Right ventricle myocardium inferior (tissue), 1 donor: ENCODE measurements around the gene CSNK1A1L. TPM values are rescaled to one million over a fixed set of nuclear protein-coding genes. Genes with fewer than 3 reads are reported as not detected.

Experiments
- ATAC-seq: fragments of 200-7000 bp; cut with Tn5 transposase; one replicate; pipeline ENCODE4 v1.9.1; 2020; ENCODE audit warnings: mild to moderate bottlenecking, moderate library complexity
- DNase-seq: peaks from one replicate; pipeline ENCODE4 v3.0.0; 2021; ENCODE audit errors: missing footprints
- intact Hi-C: fragments of 100-400 bp; cut with DNase I; formaldehyde crosslinking; loops from one replicate; pipeline ENCODE4 v1.11.0; 2022
- long read RNA-seq: library from polyadenylated mRNA; unstranded; transcript quantifications from one replicate; pipeline ENCODE4 v2.0.0, GENCODE V29; 2021
- total RNA-seq: library from RNA; stranded (reverse); fragmentation: NEBNext Ultra II Directional; extraction: Animal tissue kit (Norgen Biotek cat#: 25700); gene quantifications from one replicate; pipeline ENCODE4 v1.2.1, GENCODE V29; 2021
- donor health status: DM: no; HTN: yes; CAD: no; lungs with severe emphysema.

Gene CSNK1A1L
- not detected for total RNA-seq
- long read RNA-seq: 0 reads

DNA sequence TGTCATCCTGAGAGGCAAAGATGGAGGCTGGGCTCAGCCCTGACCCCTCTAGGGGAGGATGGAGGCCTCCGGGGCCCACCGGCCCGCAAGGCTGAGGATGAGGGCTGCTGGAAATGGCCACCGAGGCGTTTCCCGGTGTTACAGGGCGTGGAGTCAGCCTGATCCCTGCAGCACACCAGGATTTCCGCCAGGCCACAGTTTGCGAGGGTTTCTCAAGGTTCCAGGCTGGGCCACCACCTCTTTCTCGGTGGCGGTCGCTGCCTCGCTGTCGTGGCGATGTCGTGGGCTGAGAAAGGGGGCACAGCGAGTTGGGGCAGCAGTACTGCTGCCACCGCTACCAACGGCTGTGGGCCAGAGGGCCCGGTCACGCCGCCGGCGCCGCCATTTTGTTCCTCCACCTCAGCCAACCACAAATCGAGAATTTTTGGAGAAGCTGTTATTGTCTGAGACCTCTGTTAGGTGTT lies at the start of gene CSNK1A1L:
TSS of gene CSNK1A1L (minus strand) at position 414 of the 464 bp plus-strand sequence. CDS start at position 6, 408 bp downstream.
- intact Hi-C loops: no loop called here
- ATAC-seq (no peak), DNase-seq (no peak)

DNA sequence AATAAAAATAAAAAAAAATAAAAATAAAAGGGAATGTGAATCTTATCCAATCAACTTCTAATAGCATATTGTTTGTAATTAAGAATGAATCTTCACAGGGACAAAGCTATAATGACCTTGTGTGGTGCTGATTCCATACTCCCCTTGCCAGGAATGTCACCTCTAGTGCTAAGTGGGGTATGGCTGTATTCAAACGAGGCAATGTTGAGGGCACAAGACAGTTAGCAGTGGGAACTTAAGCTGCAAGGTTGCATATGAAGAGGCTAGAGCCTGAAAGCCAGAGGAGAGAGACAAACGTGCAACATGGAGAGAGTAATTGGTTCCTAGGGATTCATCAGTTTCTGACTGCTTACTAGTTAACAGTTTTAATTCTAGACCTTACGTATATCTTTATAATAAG lies 43.9 kb upstream of the CSNK1A1L start:
- intact Hi-C loops: no loop called here
- peak; percentile 52 for ATAC-seq
- DNase-seq: no peak

DNA sequence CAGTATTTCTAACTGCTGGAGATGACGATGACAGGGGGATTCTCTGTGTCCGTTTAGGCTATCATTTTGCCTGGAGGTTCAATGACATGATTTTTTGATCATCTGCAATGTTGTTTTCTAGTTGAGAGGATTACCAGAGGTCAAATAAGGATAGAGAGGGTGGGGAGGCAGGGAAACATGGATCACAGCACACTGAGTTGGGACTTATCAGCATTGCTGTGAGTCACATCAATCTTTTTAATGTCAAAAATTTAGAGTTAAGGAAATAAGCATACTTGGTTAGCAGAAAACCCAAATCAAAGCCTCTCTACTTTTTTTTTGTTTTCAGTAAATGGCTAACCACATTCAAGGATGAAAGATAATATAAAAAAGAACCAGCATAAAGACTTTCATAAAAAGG lies 43.0 kb upstream of the CSNK1A1L start:
- DNase-seq (no peak), ATAC-seq (no peak)
- intact Hi-C loops: no loop called here

DNA sequence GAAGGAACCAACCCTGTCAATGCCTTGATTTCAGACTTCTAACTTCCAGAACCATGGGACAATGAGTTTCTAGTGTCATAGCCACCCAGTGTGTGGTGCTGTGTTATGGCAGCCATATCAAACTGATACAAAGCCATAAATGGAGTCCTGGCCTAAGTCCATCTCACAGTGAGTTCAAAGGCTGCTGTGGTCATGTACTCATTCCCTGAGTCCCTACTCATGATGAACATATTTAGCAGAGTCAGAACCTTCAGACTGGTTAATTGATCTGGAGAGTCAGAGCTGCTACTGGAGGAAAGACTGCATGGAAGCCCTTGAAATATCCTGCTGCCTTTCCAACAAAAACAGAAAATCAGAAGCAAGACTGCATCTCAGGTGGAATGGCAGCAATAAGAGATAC lies 39.2 kb upstream of the CSNK1A1L start:
- intact Hi-C loops: no loop called here
- ATAC-seq: no peak
- no peak for DNase-seq

DNA sequence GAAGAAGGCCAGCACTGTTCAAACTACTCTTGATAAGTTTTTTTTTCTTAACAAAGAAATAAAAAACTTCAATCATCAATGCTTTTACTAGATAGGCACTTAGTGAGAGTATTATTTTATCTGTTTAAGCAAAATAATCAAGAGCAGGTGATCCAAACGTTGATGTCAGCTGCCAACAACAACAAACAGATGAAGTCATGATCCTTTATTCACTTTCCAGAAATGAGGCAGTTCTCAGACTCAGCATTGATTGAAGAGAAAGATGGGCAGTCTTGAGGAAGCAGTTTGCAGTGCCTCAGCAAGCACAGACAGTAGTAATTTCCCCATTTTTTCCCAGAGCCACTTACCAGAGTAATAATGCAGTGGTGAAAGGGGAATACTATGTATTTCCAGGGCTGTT lies 38.4 kb upstream of the CSNK1A1L start:
- ATAC-seq (no peak), DNase-seq (no peak)
- intact Hi-C loops: no loop called here

DNA sequence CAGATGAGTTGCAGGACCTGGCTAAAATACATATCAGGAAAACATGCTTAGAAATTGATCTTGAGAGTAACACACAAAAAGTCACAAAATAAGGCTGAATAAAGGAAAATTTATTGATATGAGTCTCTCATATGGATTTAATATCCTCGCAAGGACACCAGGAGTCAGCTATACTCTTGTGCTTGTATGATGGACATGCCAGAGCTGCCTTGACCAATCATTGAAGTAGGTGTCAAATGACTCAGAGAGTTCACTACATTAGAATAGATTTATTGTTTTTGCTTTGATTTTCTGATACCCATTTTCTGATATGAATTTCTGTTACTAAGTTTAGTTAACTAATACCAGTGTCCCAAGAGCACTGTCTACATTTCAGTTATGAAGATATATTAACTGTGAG lies 37.4 kb upstream of the CSNK1A1L start:
- ATAC-seq: no peak
- no peak for DNase-seq
- intact Hi-C loops: no loop called here

GRCh38 chr13:37141011-37141410 lies 35.5 kb upstream of the CSNK1A1L start:
- intact Hi-C loops: no loop called here
- no peak for DNase-seq
- no peak for ATAC-seq

GRCh38 chr13:37139356-37139755 lies 33.9 kb upstream of the CSNK1A1L start:
- ATAC-seq (no peak), DNase-seq (no peak)
- intact Hi-C loops: no loop called here

GRCh38 chr13:37138926-37139325 lies 33.5 kb upstream of the CSNK1A1L start:
- intact Hi-C loops: no loop called here
- ATAC-seq: no peak

DNA sequence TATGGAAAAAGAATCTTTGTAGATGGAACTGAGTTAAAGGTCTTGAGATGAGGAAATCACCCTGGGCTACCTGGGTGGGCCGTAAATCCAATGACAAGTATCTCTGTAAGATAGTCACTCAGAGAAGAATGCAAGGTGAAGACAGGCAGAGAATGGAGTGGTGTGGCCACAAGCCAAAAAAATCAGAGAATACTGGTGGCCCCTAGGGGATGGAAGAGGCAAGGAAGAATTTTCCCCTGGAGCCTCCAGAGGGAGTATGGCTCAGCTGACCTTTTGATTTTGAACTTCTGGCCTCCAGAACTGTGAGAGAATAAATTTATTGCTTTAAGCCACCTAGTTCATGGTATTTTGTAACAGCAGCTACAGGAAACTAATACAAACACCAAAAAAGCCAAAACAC lies 32.7 kb upstream of the CSNK1A1L start:
- no peak for ATAC-seq
- no peak for DNase-seq
- intact Hi-C loops: no loop called here

More at GRCh38 chr13:37138926-37139325, 33.5 kb upstream of the CSNK1A1L start:
- DNase-seq: no peak

DNA sequence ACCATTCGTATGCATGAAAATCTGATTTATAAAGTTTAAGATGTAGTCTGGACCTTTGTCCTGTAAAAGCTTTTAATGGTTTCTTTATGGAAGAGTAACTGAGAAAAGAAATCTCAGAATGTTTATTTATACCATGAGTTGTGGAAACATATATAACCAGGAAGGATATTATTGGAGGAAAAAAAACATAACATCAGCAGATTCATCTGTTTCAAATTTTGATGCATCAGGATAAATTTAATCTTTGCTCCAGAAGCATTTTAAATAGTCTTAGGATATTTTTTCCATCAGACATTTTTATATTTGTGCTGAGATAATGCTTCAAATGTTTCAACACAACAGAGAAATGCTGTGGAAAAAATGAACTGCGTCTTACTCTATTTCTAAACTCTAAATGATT lies 31.2 kb upstream of the CSNK1A1L start:
- no peak for DNase-seq
- ATAC-seq: no peak
- intact Hi-C loops: no loop called here

GRCh38 chr13:37136187-37136586 lies 30.7 kb upstream of the CSNK1A1L start:
- peak; percentile 54 for ATAC-seq
- no peak for DNase-seq
- intact Hi-C loops: no loop called here

- intact Hi-C loops: no loop called here
- DNase-seq (no peak), ATAC-seq (peak; percentile 59)
Observed at GRCh38 chr13:37134411-37135041, 29.1 kb upstream of the CSNK1A1L start.

- intact Hi-C loops: no loop called here
- DNase-seq (no peak), ATAC-seq (no peak)
Observed at GRCh38 chr13:37132211-37132610, 26.7 kb upstream of the CSNK1A1L start.

- no peak for DNase-seq
- intact Hi-C loops: no loop called here
- no peak for ATAC-seq
Observed at GRCh38 chr13:37131092-37131491, 25.6 kb upstream of the CSNK1A1L start.

DNA sequence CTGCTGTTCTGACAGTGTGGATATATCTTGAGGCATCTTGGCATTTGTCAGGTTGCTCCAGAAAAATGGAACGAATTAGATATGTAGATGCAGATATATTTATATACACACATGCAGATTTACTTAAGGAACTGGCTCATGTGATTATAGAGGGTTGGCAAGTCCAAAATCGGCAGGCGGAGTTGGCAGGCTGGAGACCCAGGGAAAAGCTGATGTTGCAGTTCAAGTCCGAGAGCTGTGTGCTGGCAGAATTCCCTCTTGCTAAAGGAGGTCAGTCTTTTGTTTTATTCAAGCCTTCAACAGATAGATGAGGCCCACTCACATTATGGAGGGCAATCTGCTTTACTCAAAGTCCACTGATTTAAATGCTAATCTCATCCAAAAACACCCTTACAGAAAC lies 24.4 kb upstream of the CSNK1A1L start:
- intact Hi-C loops: no loop called here
- ATAC-seq (no peak), DNase-seq (no peak)

DNA sequence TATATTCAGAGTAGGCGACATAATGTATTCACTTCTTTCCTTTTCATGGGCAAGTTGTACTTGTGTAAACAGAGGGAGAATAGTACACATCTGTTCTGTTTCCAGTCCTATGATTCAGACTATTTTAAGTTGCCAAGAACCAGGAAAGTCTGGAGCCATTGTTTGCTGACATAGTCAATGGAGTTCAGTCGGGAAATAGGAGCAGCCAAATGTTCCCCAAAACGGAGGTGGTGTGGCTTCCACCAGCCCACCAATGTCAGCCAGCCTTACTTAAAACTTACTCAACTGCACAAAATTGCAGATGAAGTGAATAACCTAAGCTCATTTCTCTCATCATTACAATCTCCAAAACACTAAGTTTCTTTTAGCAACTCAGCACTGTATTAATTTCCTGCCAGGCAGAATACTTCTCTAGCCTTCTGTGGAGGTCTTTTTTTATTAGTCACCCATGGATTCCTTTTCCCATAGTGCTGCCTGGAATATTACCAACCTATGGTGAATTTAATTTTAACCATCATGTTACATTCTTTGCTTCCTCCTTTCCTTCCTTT lies 22.3 kb upstream of the CSNK1A1L start:
- intact Hi-C loops: no loop called here
- peak; percentile 94 for ATAC-seq
- DNase-seq: no peak

GRCh38 chr13:37123337-37123736 lies 17.9 kb upstream of the CSNK1A1L start:
- no peak for ATAC-seq
- intact Hi-C loops: no loop called here
- DNase-seq: no peak

- ATAC-seq (peak; percentile 90), DNase-seq (peak; percentile 77)
- intact Hi-C loops: loop anchor here (10.0 kb wide), 1 partner anchor 177 kb away; no protein-coding TSS in a partner anchor
Observed at GRCh38 chr13:37118016-37118415, 12.6 kb upstream of the CSNK1A1L start.

GRCh38 chr13:37114250-37114649 lies 8.8 kb upstream of the CSNK1A1L start:
- no peak for ATAC-seq
- no peak for DNase-seq
- intact Hi-C loops: loop anchor here (10.0 kb wide), 1 partner anchor 181 kb away; no protein-coding TSS in a partner anchor

DNA sequence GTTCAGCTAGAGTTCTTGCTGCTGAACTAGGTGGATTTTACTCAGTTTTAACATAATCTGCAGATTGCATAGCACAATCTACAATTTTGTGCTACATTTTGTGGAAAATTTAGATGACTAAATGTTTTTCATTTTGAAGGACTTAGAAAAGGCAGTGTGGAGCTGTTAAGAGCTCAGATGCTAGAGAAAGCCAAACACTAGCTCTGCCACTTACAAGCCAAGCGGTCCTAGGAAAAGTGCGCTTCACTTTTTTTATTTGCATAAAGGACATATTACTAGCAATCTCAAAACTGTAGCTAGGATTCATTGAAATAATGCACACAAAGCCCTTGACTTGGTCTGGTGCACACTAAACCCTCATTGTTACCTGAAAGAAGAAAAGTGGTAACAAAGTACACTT lies 8.1 kb upstream of the CSNK1A1L start:
- intact Hi-C loops: loop anchor here (10.0 kb wide), 1 partner anchor 181 kb away; no protein-coding TSS in a partner anchor
- DNase-seq (no peak), ATAC-seq (no peak)
